ENCODE measurements around the gene DOK6.

DOK6 gene

GRCh38 chr18:69647702-69648101, 247.0 kb downstream of the DOK6 start:
- TF ChIP-seq, protein P1, sequence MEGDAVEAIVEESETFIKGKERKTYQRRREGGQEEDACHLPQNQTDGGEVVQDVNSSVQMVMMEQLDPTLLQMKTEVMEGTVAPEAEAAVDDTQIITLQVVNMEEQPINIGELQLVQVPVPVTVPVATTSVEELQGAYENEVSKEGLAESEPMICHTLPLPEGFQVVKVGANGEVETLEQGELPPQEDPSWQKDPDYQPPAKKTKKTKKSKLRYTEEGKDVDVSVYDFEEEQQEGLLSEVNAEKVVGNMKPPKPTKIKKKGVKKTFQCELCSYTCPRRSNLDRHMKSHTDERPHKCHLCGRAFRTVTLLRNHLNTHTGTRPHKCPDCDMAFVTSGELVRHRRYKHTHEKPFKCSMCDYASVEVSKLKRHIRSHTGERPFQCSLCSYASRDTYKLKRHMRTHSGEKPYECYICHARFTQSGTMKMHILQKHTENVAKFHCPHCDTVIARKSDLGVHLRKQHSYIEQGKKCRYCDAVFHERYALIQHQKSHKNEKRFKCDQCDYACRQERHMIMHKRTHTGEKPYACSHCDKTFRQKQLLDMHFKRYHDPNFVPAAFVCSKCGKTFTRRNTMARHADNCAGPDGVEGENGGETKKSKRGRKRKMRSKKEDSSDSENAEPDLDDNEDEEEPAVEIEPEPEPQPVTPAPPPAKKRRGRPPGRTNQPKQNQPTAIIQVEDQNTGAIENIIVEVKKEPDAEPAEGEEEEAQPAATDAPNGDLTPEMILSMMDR (IDR thresholded peaks at IDR 0.05; ENCODE audit: low read depth, low read length): no peak
- no peak overlapping the region for H3K4me3 ChIP-seq (ENCODE audit: low read depth, low read length)
- in situ Hi-C loops (cut with HindIII; ENCODE audit: low sequenced_read_pairs): no loop called here
- no peak for DNase-seq (ENCODE audit: low read depth, low spot score)

- in situ Hi-C loops (cut with HindIII; ENCODE audit: low sequenced_read_pairs): no loop called here
- DNase-seq (ENCODE audit: low read depth, low spot score): no peak
- no peak overlapping the region for H3K4me3 ChIP-seq (ENCODE audit: low read depth, low read length)
- TF ChIP-seq, protein P1 (IDR thresholded peaks at IDR 0.05; ENCODE audit: low read depth, low read length): no peak
These were observed 247.8 kb downstream of the DOK6 start for GRCh38 chr18:69648486-69648885.

DNA sequence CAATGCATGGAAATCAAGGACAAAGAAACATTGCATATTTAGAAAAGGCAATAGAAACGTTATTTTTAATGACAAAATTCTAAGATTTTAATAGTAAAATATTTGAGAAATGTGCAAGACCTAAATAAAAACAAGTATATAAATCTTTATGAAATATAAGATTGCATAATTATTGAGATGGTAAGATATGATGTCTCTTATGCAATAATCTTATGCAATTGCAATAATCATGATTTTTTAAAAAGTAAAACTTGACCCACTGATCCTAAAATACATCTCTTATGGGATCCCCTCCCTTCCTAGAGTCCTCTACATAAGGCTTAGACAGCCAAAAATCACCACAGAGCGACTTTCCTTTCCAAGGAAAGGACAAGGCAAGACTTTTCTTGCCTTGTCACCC, 249.0 kb downstream of the DOK6 start:
- in situ Hi-C loops (cut with HindIII; ENCODE audit: low sequenced_read_pairs): no loop called here
- no peak for DNase-seq (ENCODE audit: low read depth, low spot score)
- TF ChIP-seq, protein P1 (IDR thresholded peaks at IDR 0.05; ENCODE audit: low read depth, low read length): no peak
- no peak overlapping the region for H3K4me3 ChIP-seq (ENCODE audit: low read depth, low read length)

- TF ChIP-seq, protein P1 (IDR thresholded peaks at IDR 0.05; ENCODE audit: low read depth, low read length): no peak
- DNase-seq (ENCODE audit: low read depth, low spot score): no peak
- H3K4me3 ChIP-seq (ENCODE audit: low read depth, low read length): no peak overlapping the region
- in situ Hi-C loops (cut with HindIII; ENCODE audit: low sequenced_read_pairs): no loop called here
These were observed 250.6 kb downstream of the DOK6 start for GRCh38 chr18:69651243-69651642.

DNA sequence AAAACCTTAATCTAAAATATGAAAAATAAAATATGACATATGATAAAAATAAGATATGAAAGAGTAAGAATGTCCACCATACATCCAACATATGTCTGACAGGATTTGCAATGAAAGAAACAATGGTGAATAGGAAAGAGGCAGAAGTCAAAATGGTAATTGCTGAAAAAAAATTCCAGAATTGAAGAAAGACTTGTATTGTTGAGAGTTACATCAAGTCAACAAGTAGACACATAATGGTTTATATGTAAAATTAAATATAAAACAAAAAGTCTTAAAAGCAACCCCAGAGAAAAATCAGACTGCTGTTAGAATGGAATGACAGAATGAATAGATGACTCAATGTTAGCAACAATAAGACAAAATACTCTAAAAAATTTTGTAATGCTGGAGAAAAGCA, 255.1 kb downstream of the DOK6 start:
- no peak for DNase-seq (ENCODE audit: low read depth, low spot score)
- TF ChIP-seq, protein P1 (IDR thresholded peaks at IDR 0.05; ENCODE audit: low read depth, low read length): no peak
- H3K4me3 ChIP-seq (ENCODE audit: low read depth, low read length): no peak overlapping the region
- in situ Hi-C loops (cut with HindIII; ENCODE audit: low sequenced_read_pairs): no loop called here

- in situ Hi-C loops (cut with HindIII; ENCODE audit: low sequenced_read_pairs): no loop called here
- no peak overlapping the region for H3K4me3 ChIP-seq (ENCODE audit: low read depth, low read length)
- no peak for DNase-seq (ENCODE audit: low read depth, low spot score)
- TF ChIP-seq, protein P1 (IDR thresholded peaks at IDR 0.05; ENCODE audit: low read depth, low read length): no peak
These were observed 257.4 kb downstream of the DOK6 start for GRCh38 chr18:69658103-69658502.

- DNase-seq (ENCODE audit: low read depth, low spot score): no peak
- TF ChIP-seq, protein P1 (IDR thresholded peaks at IDR 0.05; ENCODE audit: low read depth, low read length): no peak
- in situ Hi-C loops (cut with HindIII; ENCODE audit: low sequenced_read_pairs): no loop called here
- no peak overlapping the region for H3K4me3 ChIP-seq (ENCODE audit: low read depth, low read length)
These were observed 258.0 kb downstream of the DOK6 start for GRCh38 chr18:69658685-69659084.

Data from astrocyte of the spinal cord (primary cell).